Measurements from ENCODE around the gene PCGF1. TPM values are rescaled to one million over a fixed set of nuclear protein-coding genes. Genes with fewer than 3 reads are reported as not detected.

PCGF1 gene
- total and polyA plus RNA-seq, 2 of the 13 experiments (the other 11 are each of a cell fraction or from before 2014, with no cell fraction given), result 20.4 to 22.6 TPM

DNA sequence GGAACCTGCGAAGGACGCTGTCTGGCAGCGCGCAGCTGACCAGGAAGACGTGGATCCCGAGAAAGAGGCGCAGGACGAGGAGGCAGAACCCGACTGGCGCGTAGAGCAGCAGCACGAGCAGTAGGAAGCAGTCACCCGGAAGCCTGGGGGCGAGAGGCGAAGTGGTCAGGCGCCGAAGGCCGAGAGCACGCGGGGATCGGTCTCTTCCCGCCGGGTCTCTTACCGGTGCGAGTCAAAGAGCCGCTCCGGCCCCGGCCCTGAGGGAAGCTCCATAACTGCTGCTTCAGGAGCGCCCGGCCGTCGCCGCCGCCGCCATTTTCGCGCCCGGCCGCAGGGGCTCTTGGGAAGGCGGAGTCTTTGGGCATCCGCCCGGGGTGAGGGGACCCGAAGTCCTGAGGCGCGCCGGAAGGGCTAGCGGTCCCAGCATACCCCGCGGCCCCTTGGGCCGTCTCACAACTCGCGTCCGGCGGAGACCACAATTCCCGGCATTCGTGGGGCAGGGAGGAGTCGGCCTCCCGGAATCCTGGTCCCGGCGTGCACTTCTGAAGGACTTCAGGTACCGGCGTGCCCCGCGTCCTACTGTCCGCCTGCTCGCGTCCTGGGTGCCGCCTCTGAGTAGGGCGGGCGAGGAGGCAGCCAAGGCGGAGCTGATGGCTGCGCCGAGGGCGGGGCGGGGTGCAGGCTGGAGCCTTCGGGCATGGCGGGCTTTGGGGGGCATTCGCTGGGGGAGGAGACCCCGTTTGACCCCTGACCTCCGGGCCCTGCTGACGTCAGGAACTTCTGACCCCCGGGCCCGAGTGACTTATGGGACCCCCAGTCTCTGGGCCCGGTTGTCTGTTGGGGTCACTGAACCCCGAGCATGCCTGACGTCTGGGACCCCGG lies 22.1 kb upstream of the PCGF1 start, which contains the start of the genes AUP1 and HTRA2:
AUP1 (minus strand) TSS at position 350 of the 882 bp plus-strand sequence; CDS start at position 273, 77 bp downstream.
HTRA2 (plus strand) TSS at position 577 of the 882 bp plus-strand sequence; CDS start at position 651, 74 bp downstream.
- H3K79me2 ChIP-seq (ENCODE audit: insufficient read depth, low read length), result peaks cover 43% of the 10 kb centered on the region
- H3K4me3 ChIP-seq (replicated peaks in 1 of 3; ENCODE audit: insufficient read depth in 1 of 3, low read depth in 2 of 3, low read length in 3 of 3), result peak within 1 kb of the TSS; percentile 84 to 100 (median 100)
- FAIRE-seq (peak; percentile 83), DNase-seq (ENCODE audit: low spot score) (peak; percentile 98), ATAC-seq (peak; percentile 90)
- in situ Hi-C loops (cut with HindIII; ENCODE audit: extremely low pct_ligation_motif_present, low pct_unique_long_range_greater_than_20kb), result no loop called here
- H3K36me3 ChIP-seq (replicated peaks in 1 of 2; ENCODE audit: control insufficient read depth in 1 of 2, insufficient read depth in 2 of 2, low read length in 2 of 2), result peaks cover 19 to 33% of the 10 kb centered on the region in 2 experiments
- ChIA-PET CTCF (ENCODE audit: low intra/inter-chr PET ratio, low total read pairs) (interaction anchor here (1.5 to 1.9 kb wide), 2 partner anchors 23 to 46 kb away, joined by 3 to 5 read pairs; partner anchors contain the start of genes CCDC142, PCGF1 and TTC31), POLR2A (interaction anchor here (0.6 to 5.9 kb wide), 27 partner anchors 9 to 351 kb away, joined by 3 to 93 read pairs (median 5); partner anchors contain the start of genes CCDC142, INO80B, LBX2 and LOXL3)
- H2AFZ ChIP-seq (ENCODE audit: low read length), result no peak within 1 kb of the TSS
- peaks cover 55% of the 10 kb centered on the region for H3K4me1 ChIP-seq (ENCODE audit: insufficient read depth, low read length)
- no peaks in the 10 kb centered on the region; a peak in 1 of 5 replicates for H3K27me3 ChIP-seq (ENCODE audit: control insufficient read depth in 1 of 2, insufficient read depth in 2 of 2, low read length in 2 of 2)
- no peaks in the 10 kb centered on the region for H4K20me1 ChIP-seq (ENCODE audit: insufficient read depth, low read length)
- peak within 1 kb of the TSS; percentile 95 for H3K27ac ChIP-seq (ENCODE audit: extremely low read length, insufficient read depth, low read length)
- peak within 1 kb of the TSS; percentile 99 for H3K9ac ChIP-seq (ENCODE audit: insufficient read depth, low read depth, low read length)
- no peaks in the 10 kb centered on the region for H3K9me3 ChIP-seq (ENCODE audit: low read length)
- peak within 1 kb of the TSS; percentile 94 for H3K4me2 ChIP-seq (ENCODE audit: low read depth, low read length)
- BruUV-seq (replicated peaks), result no TSS peak
- 2% methylated on average over 34 of the region's 87 CpGs for WGBS (ENCODE audit: low lambda C conversion rate)
- intact Hi-C loops (cut with micrococcal nuclease; ENCODE audit: unreplicated experiment), result loop anchor here (1.0 to 2.0 kb wide), 5 partner anchors 22 to 71 kb away; partner anchors contain the start of genes MRPL53, PCGF1, TTC31 and WBP1
- TF ChIP-seq ZNF530 (CRISPR knock-in tag; IDR thresholded peaks at IDR 0.05; ENCODE audit: low read depth) (no peak), KLF15 (CRISPR knock-in tag; IDR thresholded peaks at IDR 0.05; ENCODE audit: borderline replicate concordance) (peak; percentile 75; the same call in 1 of the 2 replicates), MAFG (CRISPR knock-in tag; IDR thresholded peaks at IDR 0.05) (no peak), CEBPZ (IDR thresholded peaks at IDR 0.05; ENCODE audit: low read length) (no peak), ARID2 (CRISPR knock-in tag; IDR thresholded peaks at IDR 0.05; ENCODE audit: borderline replicate concordance) (peak; percentile 71; the same call in 1 of the 2 replicates), ZFP82 (CRISPR knock-in tag; IDR thresholded peaks at IDR 0.05; ENCODE audit: borderline replicate concordance) (peak; percentile 86), KDM3A (CRISPR knock-in tag; IDR thresholded peaks at IDR 0.05; ENCODE audit: low read depth) (no peak; the same call in 1 of the 2 replicates), MEF2D (CRISPR knock-in tag; IDR thresholded peaks at IDR 0.05) (peak; percentile 45; the same call in 1 of the 2 replicates), GFI1 (CRISPR knock-in tag; IDR thresholded peaks at IDR 0.05; ENCODE audit: borderline replicate concordance) (no peak; the same call in none of the 2 replicates), AFF4 (CRISPR knock-in tag; IDR thresholded peaks at IDR 0.05) (no peak), DNMT1 (CRISPR knock-in tag; IDR thresholded peaks at IDR 0.05) (peak; percentile 91; the same call in 1 of the 2 replicates), HOXD1 (CRISPR knock-in tag; IDR thresholded peaks at IDR 0.05) (no peak; the same call in 1 of the 2 replicates), ZNF235 (CRISPR knock-in tag; IDR thresholded peaks at IDR 0.05; ENCODE audit: borderline replicate concordance) (peak; percentile 83; the same call in 1 of the 2 replicates), NBN (conservative IDR thresholded peaks at IDR 0.05) (no peak), NR3C1 (CRISPR knock-in tag; IDR thresholded peaks at IDR 0.05) (no peak)
